K562 (cell line): ENCODE results near the gene RNF31. TPM values are rescaled to one million over a fixed set of nuclear protein-coding genes. Genes with fewer than 3 reads are reported as not detected.

Experiments used
- BDP1 ChIP-seq: IDR thresholded peaks from 3 replicates; pipeline ENCODE4 v1.6.1; 2011; ENCODE audit not compliant: insufficient read length, insufficient read depth
- CBFB ChIP-seq: sonication (generic); formaldehyde crosslinking; IDR thresholded peaks from 2 replicates; pipeline ENCODE4 v1.4.0; 2020; ENCODE audit warnings: mild to moderate bottlenecking, missing genetic modification reagents
- CTBP1 ChIP-seq: fragments of 450-650 bp; IDR thresholded peaks from 2 replicates; pipeline ENCODE4 v1.6.1; 2016; ENCODE audit warnings: borderline replicate concordance
- E2F5 ChIP-seq: sonication (generic); formaldehyde crosslinking; IDR thresholded peaks from 2 replicates; pipeline ENCODE4 v1.8.0; 2022; ENCODE audit warnings: mild to moderate bottlenecking, missing genetic modification reagents
- EGR1 ChIP-seq: fragments of 450-650 bp; conservative IDR thresholded peaks from 2 replicates; pipeline ENCODE4 v1.6.1; 2017; ENCODE audit warnings: mild to moderate bottlenecking
- ESRRA ChIP-seq: fragments of 450-650 bp; IDR thresholded peaks from 2 replicates; pipeline ENCODE4 v1.6.1; 2014; ENCODE audit warnings: low read depth, mild to moderate bottlenecking, moderate library complexity, borderline replicate concordance
- FIP1L1 ChIP-seq: fragments of 200-400 bp; formaldehyde crosslinking; IDR thresholded peaks from 2 replicates; pipeline ENCODE4 v1.6.1; 2018; ENCODE audit warnings: mild to moderate bottlenecking, low read depth, low read length; ENCODE audit not compliant: poor library complexity, severe bottlenecking
- FOXA3 ChIP-seq, 2 experiments: fragments of 450-650 bp in 1 of 2; sonication (generic) in 1 of 2; formaldehyde crosslinking; IDR thresholded peaks in 1 of 2; conservative IDR thresholded peaks in 1 of 2; 2 replicates each; pipeline versions ENCODE4 v1.4.0 to v1.8.0; 2020 to 2022; ENCODE audit warnings: mild to moderate bottlenecking in 2 of 2, missing genetic modification reagents in 1 of 2
- GABPB1 ChIP-seq: sonication (generic); formaldehyde crosslinking; IDR thresholded peaks from 2 replicates; pipeline ENCODE4 v1.8.0; 2022; ENCODE audit warnings: mild to moderate bottlenecking, missing genetic modification reagents
- HDAC6 ChIP-seq: IDR thresholded peaks from 2 replicates; pipeline ENCODE4 v1.6.1; 2012; ENCODE audit warnings: low read depth, mild to moderate bottlenecking, control low read depth, inconsistent platforms, low read length, moderate library complexity
- HNRNPH1 ChIP-seq: fragments of 200-400 bp; formaldehyde crosslinking; optimal IDR thresholded peaks from 2 replicates; pipeline ENCODE3; 2017; ENCODE audit warnings: low read depth, mild to moderate bottlenecking, low read length, moderate library complexity
- HNRNPUL1 ChIP-seq: fragments of 200-400 bp; formaldehyde crosslinking; IDR thresholded peaks from 2 replicates; pipeline ENCODE4 v1.6.1; 2017; ENCODE audit warnings: low read length
- IRF2 ChIP-seq: sonication (generic); formaldehyde crosslinking; IDR thresholded peaks from 2 replicates; pipeline ENCODE4 v1.8.1; 2022; ENCODE audit warnings: mild to moderate bottlenecking, missing genetic modification reagents
- KLF6 ChIP-seq: fragments of 250-450 bp; sonication (Bioruptor Pico); IDR thresholded peaks from 2 replicates; pipeline ENCODE4 v1.4.0; 2020; ENCODE audit warnings: mild to moderate bottlenecking, moderate library complexity, borderline replicate concordance
- POLR2A ChIP-seq: fragments of 450-650 bp; conservative IDR thresholded peaks from 2 replicates; pipeline ENCODE4 v1.6.1; 2016
- PRPF4 ChIP-seq: fragments of 200-400 bp; formaldehyde crosslinking; IDR thresholded peaks from one replicate; pipeline ENCODE4 v1.6.1; 2017; ENCODE audit warnings: low read length, low read depth, mild to moderate bottlenecking; ENCODE audit not compliant: insufficient read depth, poor library complexity, severe bottlenecking
- RBBP5 ChIP-seq: fragments of 200-600 bp; sonication (generic); IDR thresholded peaks from 2 replicates; pipeline ENCODE4 v1.6.1; 2012; ENCODE audit warnings: borderline replicate concordance, mild to moderate bottlenecking, low read length, control low read depth, inconsistent platforms; ENCODE audit not compliant: insufficient read depth, poor library complexity, severe bottlenecking
- RNF219 ChIP-seq: fragments of 250-450 bp; sonication (Bioruptor Pico); IDR thresholded peaks from 2 replicates; pipeline ENCODE4 v1.5.0; 2022; ENCODE audit warnings: mild to moderate bottlenecking
- SMAD3 ChIP-seq: fragments of 450-650 bp; formaldehyde crosslinking; conservative IDR thresholded peaks from 2 replicates; pipeline ENCODE4 v1.4.0; 2020; ENCODE audit warnings: mild to moderate bottlenecking
- SRSF1 ChIP-seq: fragments of 200-400 bp; formaldehyde crosslinking; IDR thresholded peaks from 2 replicates; pipeline ENCODE4 v1.6.1; 2017; ENCODE audit warnings: mild to moderate bottlenecking, low read depth, low read length, moderate library complexity
- ZNF217 ChIP-seq: sonication (generic); formaldehyde crosslinking; IDR thresholded peaks from 2 replicates; pipeline ENCODE4 v1.8.0; 2022; ENCODE audit warnings: mild to moderate bottlenecking, missing genetic modification reagents
- ZZZ3 ChIP-seq: fragments of 450-650 bp; IDR thresholded peaks from 2 replicates; pipeline ENCODE4 v1.6.1; 2016; ENCODE audit warnings: antibody characterized with exemption, mild to moderate bottlenecking, moderate library complexity
- polyA plus RNA-seq, 8 experiments: library from polyadenylated mRNA; depleted of rRNA in 4 of 8; stranded (reverse) in 5 of 8; unstranded in 3 of 8; fragments of >200 nt; fragmentation: Nextera tagmentation in 2 of 8; fragmentation: Illumina TruSeq in 1 of 8; extraction: Ambion mirVana in 2 of 8; extraction: Trizol in 1 of 8; gene quantifications; 2 replicates each; pipeline versions ENCODE4 v1.2.1 to v1.2.3, GENCODE V29; 2011 to 2014; ENCODE audit warnings: inconsistent platforms in 1 of 8, missing spikeins in 1 of 8
- total RNA-seq, 7 experiments: library from RNA; depleted of rRNA in 6 of 7; stranded (reverse); fragments of >200 nt in 6 of 7; fragmentation: Illumina TruSeq in 2 of 7; extraction: Trizol in 2 of 7; gene quantifications; 2 replicates each; pipeline versions ENCODE4 v1.2.1 to v1.2.3, GENCODE V29; 2011 to 2021; ENCODE audit warnings: low replicate concordance in 1 of 7
- TF ChIP-seq, protein P1 (sequence below): fragments of 450-650 bp; IDR thresholded peaks from 2 replicates; pipeline ENCODE4 v1.7.1; 2018; ENCODE audit warnings: mild to moderate bottlenecking, low read depth; ENCODE audit not compliant: partially characterized antibody

Gene RNF31
- total and polyA plus RNA-seq, 9 of the 15 experiments (the other 6 are each of a cell fraction or from before 2014, with no cell fraction given), result 3.1 to 47.6 (median 19.1) TPM

GRCh38 chr14:24195186-24196070 is 48.1 kb downstream of the RNF31 start, which contains the start of gene TM9SF1 (continued):
- TF ChIP-seq, protein P1, sequence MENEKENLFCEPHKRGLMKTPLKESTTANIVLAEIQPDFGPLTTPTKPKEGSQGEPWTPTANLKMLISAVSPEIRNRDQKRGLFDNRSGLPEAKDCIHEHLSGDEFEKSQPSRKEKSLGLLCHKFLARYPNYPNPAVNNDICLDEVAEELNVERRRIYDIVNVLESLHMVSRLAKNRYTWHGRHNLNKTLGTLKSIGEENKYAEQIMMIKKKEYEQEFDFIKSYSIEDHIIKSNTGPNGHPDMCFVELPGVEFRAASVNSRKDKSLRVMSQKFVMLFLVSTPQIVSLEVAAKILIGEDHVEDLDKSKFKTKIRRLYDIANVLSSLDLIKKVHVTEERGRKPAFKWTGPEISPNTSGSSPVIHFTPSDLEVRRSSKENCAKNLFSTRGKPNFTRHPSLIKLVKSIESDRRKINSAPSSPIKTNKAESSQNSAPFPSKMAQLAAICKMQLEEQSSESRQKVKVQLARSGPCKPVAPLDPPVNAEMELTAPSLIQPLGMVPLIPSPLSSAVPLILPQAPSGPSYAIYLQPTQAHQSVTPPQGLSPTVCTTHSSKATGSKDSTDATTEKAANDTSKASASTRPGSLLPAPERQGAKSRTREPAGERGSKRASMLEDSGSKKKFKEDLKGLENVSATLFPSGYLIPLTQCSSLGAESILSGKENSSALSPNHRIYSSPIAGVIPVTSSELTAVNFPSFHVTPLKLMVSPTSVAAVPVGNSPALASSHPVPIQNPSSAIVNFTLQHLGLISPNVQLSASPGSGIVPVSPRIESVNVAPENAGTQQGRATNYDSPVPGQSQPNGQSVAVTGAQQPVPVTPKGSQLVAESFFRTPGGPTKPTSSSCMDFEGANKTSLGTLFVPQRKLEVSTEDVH, result peak; percentile 93
- TF ChIP-seq PRPF4 (no peak), KLF6 (CRISPR knock-in tag) (0 out of 2 replicates have a peak, but pooled peaks have one; percentile 47), POLR2A (peak; percentile 80), ZNF217 (CRISPR knock-in tag) (no peak), ESRRA (peak; percentile 76; the same call in 1 of the 2 replicates), ZZZ3 (no peak), RNF219 (no peak), E2F5 (CRISPR knock-in tag) (peak; percentile 71; the same call in 1 of the 2 replicates), HNRNPUL1 (no peak), FOXA3 (CRISPR knock-in tag; conservative IDR thresholded peaks at IDR 0.05 in 1 of 2, IDR thresholded peaks at IDR 0.05 in 1 of 2) (no peak), GABPB1 (CRISPR knock-in tag) (peak; percentile 94), RBBP5 (peak; percentile 83), CBFB (CRISPR knock-in tag) (peak; percentile 63; the same call in 1 of the 2 replicates), HNRNPH1 (no peak), FIP1L1 (peak; percentile 78), SMAD3 (CRISPR knock-in tag) (no peak), CTBP1 (peak; percentile 47), IRF2 (CRISPR knock-in tag) (no peak), SRSF1 (no peak), HDAC6 (no peak), EGR1 (no peak), BDP1 (no peak)
